ENCODE measurements around the gene MAP2K6. TPM values are rescaled to one million over a fixed set of nuclear protein-coding genes. Genes with fewer than 3 reads are reported as not detected.

MAP2K6 gene
- total and polyA plus RNA-seq, 2 donors (not counting 3 experiments of a cell fraction or from before 2014, with no cell fraction given) = 5.9 to 13.9 TPM

- BruUV-seq (replicated peaks) = no TSS peak
- TF ChIP-seq FOS (IDR thresholded peaks at IDR 0.05; ENCODE audit: borderline replicate concordance, insufficient read depth, low read length) = peak; percentile 79
- peak; percentile 37 for TF ChIP-seq POLR2AphosphoS5 (IDR thresholded peaks at IDR 0.05; ENCODE audit: insufficient read depth, low read depth, low read length)
- peak; percentile 59 for TF ChIP-seq JUN (IDR thresholded peaks at IDR 0.05; ENCODE audit: borderline replicate concordance, insufficient read depth, insufficient read length, low read depth)
- TF ChIP-seq EZH2 (IDR thresholded peaks at IDR 0.05; ENCODE audit: borderline replicate concordance, low read depth, low read length, severe bottlenecking) = no peak
- TF ChIP-seq GATA2 (IDR thresholded peaks at IDR 0.05; ENCODE audit: insufficient read depth, insufficient read length, low read depth, low read length) = peak; percentile 21
- Histone ChIP-seq H2AFZ (ENCODE audit: low read depth, low read length) (peak overlapping the region; percentile 27), H3K9ac (replicated peaks; ENCODE audit: extremely low read depth, insufficient read depth, low read length) (no peak overlapping the region), H3K9me3 (replicated peaks; ENCODE audit: control insufficient read depth, insufficient read depth, low read length) (no peaks in the 10 kb centered on the region), H3K27me3 (ENCODE audit: control insufficient read depth in 2 of 2, insufficient read depth in 2 of 2, low read length in 2 of 2) (no peaks in the 10 kb centered on the region), H3K27ac (ENCODE audit: insufficient read depth, low read depth, low read length) (peak overlapping the region; percentile 67), H3K4me1 (ENCODE audit: control insufficient read depth, extremely low read depth, insufficient read depth, low read length) (peaks cover 24% of the 10 kb centered on the region), H3K9me1 (replicated peaks; ENCODE audit: control insufficient read depth, extremely low read depth, insufficient read depth, low read length) (no peaks in the 10 kb centered on the region), H3K36me3 (ENCODE audit: control insufficient read depth in 2 of 2, extremely low read depth in 1 of 2, insufficient read depth in 2 of 2, low read length in 2 of 2) (no peaks in the 10 kb centered on the region), H4K20me1 (replicated peaks; ENCODE audit: control insufficient read depth, extremely low read depth, insufficient read depth, low read length) (no peaks in the 10 kb centered on the region), H3K4me2 (ENCODE audit: insufficient read depth, low read length) (peak overlapping the region; percentile 16), H3K79me2 (ENCODE audit: control insufficient read depth, insufficient read depth, low read length) (no peaks in the 10 kb centered on the region), H3K4me3 (replicated peaks in 1 of 3; ENCODE audit: insufficient read depth in 1 of 3, low read depth in 1 of 3, low read length in 3 of 3) (no peak overlapping the region)
- ChIA-PET POLR2A (interaction anchor here (0.6 to 1.1 kb wide), 2 partner anchors 15 to 125 kb away, joined by 3 to 4 read pairs; partner anchors contain the start of gene ABCA5), CTCF (interaction anchor here (0.7 to 1.7 kb wide), 20 partner anchors 10 to 124 kb away, joined by 3 to 9 read pairs (median 4); partner anchors contain the start of genes ABCA5 and MAP2K6)
- dilution Hi-C loops (cut with MboI; ENCODE audit: extremely low pct_ligation_motif_present, low sequenced_read_pairs) = no loop called here
- FAIRE-seq (peak; percentile 96), DNase-seq (ENCODE audit: low read depth, low spot score) (peak; percentile 90)
- intact Hi-C loops (cut with micrococcal nuclease) = loop anchor here (1.0 to 5.0 kb wide), 3 partner anchors 16 to 66 kb away; no protein-coding TSS in a partner anchor
These were observed 36.4 kb downstream of the MAP2K6 start for GRCh38 chr17:69450918-69451317.

Measured in endothelial cell of umbilical vein (primary cell).